Upper lobe of left lung (tissue), 4 donors: ENCODE data around the gene CEP89.

ENCODE experiments used
- EP300 ChIP-seq, 4 donors: sonication (generic); formaldehyde crosslinking; IDR thresholded peaks; one replicate each; pipeline ENCODE4 v1.5.1; 2017; ENCODE audit warnings: antibody characterized with exemption in 4 of 4, control low read depth in 2 of 4
- POLR2A ChIP-seq, 4 donors: fragments of 450-650 bp; IDR thresholded peaks; one replicate each; pipeline ENCODE4 v1.5.1; 2016 to 2017; ENCODE audit warnings: antibody characterized with exemption in 4 of 4, mild to moderate bottlenecking in 2 of 4
- POLR2AphosphoS5 ChIP-seq, 2 donors: sonication (generic); formaldehyde crosslinking; IDR thresholded peaks; one replicate each; pipeline ENCODE4 v1.5.1; 2017; ENCODE audit warnings: antibody characterized with exemption in 2 of 2
- TF ChIP-seq, protein P1 (sequence below), 6 experiments: fragments of 450-650 bp in 4 of 6; fragments of 200-600 bp in 2 of 6; sonication (generic) in 2 of 6; IDR thresholded peaks; one replicate each; pipeline ENCODE4 v1.5.1; 2016 to 2019; ENCODE audit warnings: antibody characterized with exemption in 6 of 6

DNA sequence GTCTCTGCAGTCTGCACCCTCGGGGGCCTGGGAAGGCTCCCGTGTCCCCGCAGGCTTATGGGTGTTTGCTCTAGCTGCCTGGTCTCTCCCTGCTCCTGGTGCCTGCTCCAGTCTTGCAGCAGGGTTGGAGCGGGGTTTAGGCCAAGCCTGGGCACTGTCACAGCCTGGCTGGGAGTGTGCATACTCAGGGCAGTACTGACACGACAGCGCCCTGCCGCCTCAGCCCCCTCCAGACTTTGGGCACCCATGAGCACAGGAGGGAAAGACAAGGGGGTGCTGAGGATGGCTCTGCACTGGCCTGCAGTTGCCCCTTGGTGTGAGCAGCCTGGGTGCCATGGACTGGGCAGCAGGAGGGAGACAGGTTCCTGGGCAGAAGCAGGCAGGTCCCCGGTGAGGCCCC lies 35.7 kb downstream of the CEP89 start:
- TF ChIP-seq POLR2AphosphoS5 (IDR thresholded peaks at IDR 0.05) (no peak), POLR2A (IDR thresholded peaks at IDR 0.05) (no peak), EP300 (IDR thresholded peaks at IDR 0.05) (no peak)
- TF ChIP-seq, protein P1, sequence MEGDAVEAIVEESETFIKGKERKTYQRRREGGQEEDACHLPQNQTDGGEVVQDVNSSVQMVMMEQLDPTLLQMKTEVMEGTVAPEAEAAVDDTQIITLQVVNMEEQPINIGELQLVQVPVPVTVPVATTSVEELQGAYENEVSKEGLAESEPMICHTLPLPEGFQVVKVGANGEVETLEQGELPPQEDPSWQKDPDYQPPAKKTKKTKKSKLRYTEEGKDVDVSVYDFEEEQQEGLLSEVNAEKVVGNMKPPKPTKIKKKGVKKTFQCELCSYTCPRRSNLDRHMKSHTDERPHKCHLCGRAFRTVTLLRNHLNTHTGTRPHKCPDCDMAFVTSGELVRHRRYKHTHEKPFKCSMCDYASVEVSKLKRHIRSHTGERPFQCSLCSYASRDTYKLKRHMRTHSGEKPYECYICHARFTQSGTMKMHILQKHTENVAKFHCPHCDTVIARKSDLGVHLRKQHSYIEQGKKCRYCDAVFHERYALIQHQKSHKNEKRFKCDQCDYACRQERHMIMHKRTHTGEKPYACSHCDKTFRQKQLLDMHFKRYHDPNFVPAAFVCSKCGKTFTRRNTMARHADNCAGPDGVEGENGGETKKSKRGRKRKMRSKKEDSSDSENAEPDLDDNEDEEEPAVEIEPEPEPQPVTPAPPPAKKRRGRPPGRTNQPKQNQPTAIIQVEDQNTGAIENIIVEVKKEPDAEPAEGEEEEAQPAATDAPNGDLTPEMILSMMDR (IDR thresholded peaks at IDR 0.05): no peak
